ENCODE results near the gene SLC12A6. TPM values are rescaled to one million over a fixed set of nuclear protein-coding genes. Genes with fewer than 3 reads are reported as not detected.

The SLC12A6 gene
- total and polyA plus RNA-seq, 7 experiments from 2014 or later = 9.6 to 122 (median 104) TPM

- Histone ChIP-seq H3K27me3 (ENCODE audit: control insufficient read depth in 2 of 2, insufficient read depth in 2 of 2, low read length in 2 of 2) (no peaks in the 10 kb centered on the region), H3K4me3 (ENCODE audit: low read length) (peak overlapping the region; percentile 82), H3K36me3 (ENCODE audit: control insufficient read depth in 2 of 3, insufficient read depth in 3 of 3, low read length in 3 of 3) (peaks cover 0 to 16% (median 0%) of the 10 kb centered on the region in 3 experiments), H3K9me3 (ENCODE audit: control insufficient read depth in 2 of 3, low read length in 3 of 3) (no peaks in the 10 kb centered on the region), H3K4me1 (ENCODE audit: control insufficient read depth in 2 of 2, insufficient read depth in 2 of 2, low read length in 2 of 2) (peaks cover 5 to 13% of the 10 kb centered on the region in 2 donors), H3K27ac (ENCODE audit: low read depth, low read length) (peak overlapping the region; percentile 83)
- DNase-seq (no peak), ATAC-seq (no peak)
- intact Hi-C loops (cut with micrococcal nuclease) = loop anchor here (1.0 to 10.0 kb wide), 4 partner anchors 14 to 741 kb away; partner anchors contain the start of genes AQR (in 1 of the 2), GOLGA8A (in 1 of the 2), GOLGA8B (in 1 of the 2) and KATNBL1 (in 1 of the 2)
- H3K27me3 Mint-ChIP-seq = peaks cover 0 to 5% (median 0%) of the 10 kb centered on the region in 5 donors
- H3K9me3 Mint-ChIP-seq = peaks cover 0 to 6% (median 0%) of the 10 kb centered on the region in 11 donors
- ChIA-PET POLR2A (interaction anchor here (0.6 to 3.4 kb wide), 11 partner anchors 9 to 762 kb away, joined by 3 to 23 read pairs (median 6); partner anchors contain the start of genes EMC7, GOLGA8B, KATNBL1 and LPCAT4), CTCF (interaction anchor here (1.1 to 1.3 kb wide), 2 partner anchors 13 to 144 kb away, joined by 3 read pairs; no protein-coding TSS in a partner anchor)
- peaks cover 9 to 35% (median 30%) of the 10 kb centered on the region in 7 donors for H3K4me1 Mint-ChIP-seq
- H3K27ac Mint-ChIP-seq = peak overlapping the region; percentile 93 to 100 (median 99)
- peak overlapping the region; percentile 88 to 100 (median 94) for H3K4me3 Mint-ChIP-seq
- peaks cover 4 to 21% (median 13%) of the 10 kb centered on the region in 5 donors for H3K36me3 Mint-ChIP-seq
Measured at GRCh38 chr15:34223904-34224596, 113.5 kb downstream of the SLC12A6 start.

DNA sequence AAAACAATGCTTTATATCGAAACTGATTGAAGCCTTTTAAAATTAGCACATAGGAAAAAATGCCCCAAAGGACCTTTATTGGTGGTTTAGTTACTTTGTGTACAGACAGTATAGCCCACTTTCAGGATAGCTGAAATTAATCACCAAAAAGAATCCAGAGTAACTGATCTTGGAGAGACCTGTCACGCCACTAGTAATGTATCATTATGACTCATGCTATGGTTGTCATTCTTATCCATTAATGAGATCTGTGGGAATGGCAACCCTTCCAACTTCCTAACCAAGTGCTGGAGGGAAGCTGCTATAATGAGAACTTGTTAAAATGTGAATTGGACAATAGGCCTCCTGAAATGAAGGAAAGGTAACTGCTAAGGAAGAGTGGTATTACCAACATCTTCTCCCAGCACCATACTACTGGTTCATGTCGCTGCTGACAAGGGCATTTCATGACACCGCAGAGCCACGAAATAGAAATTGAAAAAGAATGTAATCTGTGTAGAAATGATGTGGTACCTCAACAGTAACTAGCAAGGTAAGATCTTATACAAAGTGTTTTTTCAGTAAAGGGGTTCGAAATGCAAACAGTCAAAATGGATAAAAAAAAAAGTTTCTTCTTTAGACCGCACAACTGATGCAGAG, 119.9 kb downstream of the SLC12A6 start:
- H3K9me3 ChIP-seq (ENCODE audit: control insufficient read depth in 2 of 3, low read length in 3 of 3) = no peaks in the 10 kb centered on the region
- no peaks in the 10 kb centered on the region for H3K4me1 ChIP-seq (ENCODE audit: control insufficient read depth in 2 of 2, insufficient read depth in 2 of 2, low read length in 2 of 2)
- H3K27ac ChIP-seq (ENCODE audit: low read depth, low read length) = no peak overlapping the region
- CTCF ChIA-PET = interaction anchor here (0.8 kb wide), 1 partner anchor 159 kb away, joined by 3 read pairs; no protein-coding TSS in a partner anchor
- no peak overlapping the region for H3K4me3 Mint-ChIP-seq
- H3K27me3 ChIP-seq (ENCODE audit: control insufficient read depth in 2 of 2, insufficient read depth in 2 of 2, low read length in 2 of 2) = no peaks in the 10 kb centered on the region
- POLR2A ChIA-PET = no interaction called here
- no peak overlapping the region for H3K27ac Mint-ChIP-seq
- intact Hi-C loops (cut with micrococcal nuclease) = loop anchor here in 1 of 2 donors (10.0 kb wide), 1 partner anchor 1133 kb away; no protein-coding TSS in a partner anchor
- ATAC-seq = no peak
- no peaks in the 10 kb centered on the region for H3K36me3 Mint-ChIP-seq
- peaks cover 0 to 11% (median 0%) of the 10 kb centered on the region in 5 donors for H3K27me3 Mint-ChIP-seq
- no peak overlapping the region for H3K4me3 ChIP-seq (ENCODE audit: low read length)
- H3K4me1 Mint-ChIP-seq = peaks cover 0 to 3% (median 0%) of the 10 kb centered on the region in 7 donors
- H3K9me3 Mint-ChIP-seq = no peaks in the 10 kb centered on the region
- H3K36me3 ChIP-seq (ENCODE audit: control insufficient read depth in 2 of 3, insufficient read depth in 3 of 3, low read length in 3 of 3) = no peaks in the 10 kb centered on the region
- no peak for DNase-seq

DNA sequence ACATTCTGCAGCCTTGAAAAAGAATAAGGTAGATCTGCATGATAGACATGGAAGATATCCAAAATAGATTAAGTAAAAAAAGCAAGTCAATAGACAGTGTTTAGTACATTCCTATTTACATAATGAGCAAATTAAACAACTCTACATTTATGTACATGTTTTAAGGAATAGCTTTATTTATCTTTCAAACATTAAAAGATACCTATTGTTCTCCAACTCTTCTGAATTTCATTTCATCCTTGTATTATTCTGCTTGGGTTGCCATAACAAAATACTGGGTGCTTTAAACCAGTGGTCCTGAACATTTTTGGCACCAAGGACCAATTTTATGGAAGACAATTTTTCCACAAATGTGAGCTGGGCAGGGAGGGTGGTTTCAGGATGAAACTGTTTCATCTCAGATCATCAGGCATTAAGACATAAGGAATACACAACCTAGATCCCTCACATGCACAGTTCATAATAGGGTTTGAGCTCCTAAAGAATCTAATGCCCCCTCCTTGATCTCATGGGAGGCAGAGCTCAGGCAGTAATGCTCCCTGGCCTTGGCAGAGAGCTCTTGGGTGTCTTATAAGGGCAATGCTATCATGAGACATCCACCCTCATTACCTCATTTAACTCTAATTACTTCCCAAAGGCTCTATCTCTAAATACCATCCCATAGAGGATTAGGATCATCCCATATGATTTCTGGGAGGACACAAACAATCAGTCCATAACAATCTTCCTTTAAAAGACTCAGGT, 120.9 kb downstream of the SLC12A6 start:
- ATAC-seq (no peak), DNase-seq (no peak)
- Mint-ChIP-seq H3K9me3 (no peaks in the 10 kb centered on the region), H3K4me3 (no peak overlapping the region), H3K27me3 (peaks cover 0 to 11% (median 0%) of the 10 kb centered on the region in 5 donors), H3K4me1 (no peaks in the 10 kb centered on the region), H3K36me3 (no peaks in the 10 kb centered on the region), H3K27ac (no peak overlapping the region)
- Histone ChIP-seq H3K36me3 (ENCODE audit: control insufficient read depth in 2 of 3, insufficient read depth in 3 of 3, low read length in 3 of 3) (no peaks in the 10 kb centered on the region), H3K27ac (ENCODE audit: low read depth, low read length) (no peak overlapping the region), H3K27me3 (ENCODE audit: control insufficient read depth in 2 of 2, insufficient read depth in 2 of 2, low read length in 2 of 2) (no peaks in the 10 kb centered on the region), H3K4me1 (ENCODE audit: control insufficient read depth in 2 of 2, insufficient read depth in 2 of 2, low read length in 2 of 2) (no peaks in the 10 kb centered on the region), H3K9me3 (ENCODE audit: control insufficient read depth in 2 of 3, low read length in 3 of 3) (no peaks in the 10 kb centered on the region), H3K4me3 (ENCODE audit: low read length) (no peak overlapping the region)
- CTCF ChIA-PET = interaction anchor here (1.0 kb wide), 2 partner anchors 8 to 151 kb away, joined by 3 to 4 read pairs; partner anchors contain the start of genes EMC4 and LPCAT4
- intact Hi-C loops (cut with micrococcal nuclease) = loop anchor here in 1 of 2 donors (10.0 kb wide), 1 partner anchor 1132 kb away; no protein-coding TSS in a partner anchor
- POLR2A ChIA-PET = interaction anchor here (1.0 kb wide), 1 partner anchor 121 kb away, joined by 3 read pairs; the partner anchor contains the start of gene SLC12A6

GRCh38 chr15:34214135-34214534, 123.4 kb downstream of the SLC12A6 start:
- no peak overlapping the region for H3K4me3 Mint-ChIP-seq
- CTCF ChIA-PET = interaction anchor here (0.7 kb wide), 2 partner anchors 8 to 12 kb away, joined by 3 to 7 read pairs; no protein-coding TSS in a partner anchor
- Histone ChIP-seq H3K36me3 (ENCODE audit: control insufficient read depth in 2 of 3, insufficient read depth in 3 of 3, low read length in 3 of 3) (no peaks in the 10 kb centered on the region), H3K9me3 (ENCODE audit: control insufficient read depth in 2 of 3, low read length in 3 of 3) (no peaks in the 10 kb centered on the region), H3K4me1 (ENCODE audit: control insufficient read depth in 2 of 2, insufficient read depth in 2 of 2, low read length in 2 of 2) (no peaks in the 10 kb centered on the region), H3K4me3 (ENCODE audit: low read length) (no peak overlapping the region), H3K27ac (ENCODE audit: low read depth, low read length) (no peak overlapping the region), H3K27me3 (ENCODE audit: control insufficient read depth in 2 of 2, insufficient read depth in 2 of 2, low read length in 2 of 2) (no peaks in the 10 kb centered on the region)
- POLR2A ChIA-PET = no interaction called here
- no peaks in the 10 kb centered on the region for H3K36me3 Mint-ChIP-seq
- peaks cover 0 to 5% (median 2%) of the 10 kb centered on the region in 7 donors for H3K4me1 Mint-ChIP-seq
- H3K27me3 Mint-ChIP-seq = peaks cover 0 to 11% (median 0%) of the 10 kb centered on the region in 5 donors
- no peak for DNase-seq
- H3K9me3 Mint-ChIP-seq = no peaks in the 10 kb centered on the region
- H3K27ac Mint-ChIP-seq = no peak overlapping the region
- intact Hi-C loops (cut with micrococcal nuclease) = loop anchor here (5.0 to 10.0 kb wide), 3 partner anchors 477 to 1333 kb away; partner anchors contain the start of gene DPH6 (in 1 of the 2)
- no peak for ATAC-seq

- Histone ChIP-seq H3K36me3 (ENCODE audit: control insufficient read depth in 2 of 3, insufficient read depth in 3 of 3, low read length in 3 of 3) (no peaks in the 10 kb centered on the region), H3K9me3 (ENCODE audit: control insufficient read depth in 2 of 3, low read length in 3 of 3) (no peaks in the 10 kb centered on the region), H3K27me3 (ENCODE audit: control insufficient read depth in 2 of 2, insufficient read depth in 2 of 2, low read length in 2 of 2) (no peaks in the 10 kb centered on the region), H3K27ac (ENCODE audit: low read depth, low read length) (no peak overlapping the region), H3K4me3 (ENCODE audit: low read length) (no peak overlapping the region), H3K4me1 (ENCODE audit: control insufficient read depth in 2 of 2, insufficient read depth in 2 of 2, low read length in 2 of 2) (peaks cover 0 to 4% of the 10 kb centered on the region in 2 donors)
- intact Hi-C loops (cut with micrococcal nuclease) = loop anchor here (5.0 to 10.0 kb wide), 3 partner anchors 476 to 1334 kb away; partner anchors contain the start of gene DPH6 (in 1 of the 2)
- ChIA-PET CTCF (interaction anchor here (0.7 kb wide), 3 partner anchors 9 to 174 kb away, joined by 3 to 7 read pairs (median 3); no protein-coding TSS in a partner anchor), POLR2A (no interaction called here)
- no peaks in the 10 kb centered on the region for H3K9me3 Mint-ChIP-seq
- H3K4me1 Mint-ChIP-seq = peaks cover 0 to 10% (median 6%) of the 10 kb centered on the region in 7 donors
- no peak overlapping the region for H3K4me3 Mint-ChIP-seq
- DNase-seq (no peak), ATAC-seq (no peak)
- H3K27ac Mint-ChIP-seq = no peak overlapping the region
- peaks cover 0 to 11% (median 0%) of the 10 kb centered on the region in 5 donors for H3K27me3 Mint-ChIP-seq
- H3K36me3 Mint-ChIP-seq = no peaks in the 10 kb centered on the region
Measured at GRCh38 chr15:34213690-34214089, 123.9 kb downstream of the SLC12A6 start.

All from naive thymus-derived CD4-positive, alpha-beta T cell (primary cell).